ENCODE measurements around the gene KANK2.

GRCh38 chr19:11243798-11244169, 46.4 kb upstream of the KANK2 start:
- TF ChIP-seq CTCF (conservative IDR thresholded peaks at IDR 0.05 in 1 of 2, IDR thresholded peaks at IDR 0.05 in 1 of 2; ENCODE audit: extremely low read depth in 1 of 2, insufficient read depth in 1 of 2, low read depth in 1 of 2, low read length in 2 of 2) (no peak), EZH2 (IDR thresholded peaks at IDR 0.05; ENCODE audit: borderline replicate concordance, low read length) (no peak)

All from mammary epithelial cell (primary cell).